ENCODE data around the gene PCNA.

Gene PCNA

DNA sequence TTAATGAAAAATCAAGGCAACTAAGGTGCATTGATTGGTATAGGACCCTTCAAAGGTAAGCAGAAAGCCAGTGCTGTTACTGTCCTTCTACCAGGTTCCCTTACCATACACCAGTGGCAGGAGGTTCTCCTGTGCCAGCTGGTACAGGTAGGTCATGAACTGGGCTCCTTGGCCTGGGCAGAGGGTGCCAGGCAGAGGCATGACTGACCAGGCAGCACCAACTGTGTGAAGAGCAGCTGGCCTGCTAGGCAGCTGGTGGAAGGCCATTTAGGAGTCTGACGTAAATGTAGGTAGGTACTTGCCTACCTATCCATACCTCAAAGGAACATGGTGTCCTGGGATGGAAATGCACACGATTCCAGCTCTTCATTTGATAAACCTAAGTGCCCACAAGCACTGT, 23.3 kb downstream of the PCNA start:
- Histone ChIP-seq H3K36me3 (ENCODE audit: control insufficient read depth in 2 of 2, insufficient read depth in 2 of 2, low read length in 2 of 2) (peaks cover 18 to 21% of the 10 kb centered on the region in 2 donors), H3K27me3 (ENCODE audit: control insufficient read depth in 1 of 2, insufficient read depth in 2 of 2, low read length in 2 of 2) (no peaks in the 10 kb centered on the region), H3K9ac (ENCODE audit: low read length in 2 of 2) (no peak overlapping the region)

DNA sequence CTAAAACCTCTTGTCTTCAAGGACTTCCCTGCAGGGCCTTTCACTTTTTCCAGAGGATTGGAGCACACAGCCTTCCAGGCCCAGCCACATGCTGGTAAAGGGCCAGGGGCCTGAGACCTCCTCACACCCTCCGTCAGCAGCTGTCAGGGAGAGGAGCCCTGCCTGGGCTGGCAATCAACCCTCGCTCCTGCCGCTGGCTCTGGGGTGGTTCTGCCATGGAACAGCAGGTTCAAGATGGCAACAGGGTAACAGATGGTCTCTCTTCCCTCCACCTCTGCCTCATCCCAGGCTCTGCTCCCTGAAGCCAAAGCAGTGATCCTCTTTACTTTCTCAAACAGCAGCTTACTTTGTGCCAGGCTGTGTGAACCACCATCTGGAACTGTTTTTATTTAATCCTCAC, 23.8 kb downstream of the PCNA start:
- Histone ChIP-seq H3K27me3 (ENCODE audit: control insufficient read depth in 1 of 2, insufficient read depth in 2 of 2, low read length in 2 of 2) (no peaks in the 10 kb centered on the region), H3K36me3 (ENCODE audit: control insufficient read depth in 2 of 2, insufficient read depth in 2 of 2, low read length in 2 of 2) (peaks cover 18 to 20% of the 10 kb centered on the region in 2 donors)

More for the DNA sequence above, 23.3 kb downstream of the PCNA start:
- H3K27ac ChIP-seq (ENCODE audit: low read length): no peak overlapping the region
- H3K4me3 ChIP-seq (ENCODE audit: low read length in 2 of 2): no peak overlapping the region
- no peaks in the 10 kb centered on the region for H3K4me1 ChIP-seq (ENCODE audit: control insufficient read depth, insufficient read depth, low read length)
- H3K9me3 ChIP-seq (ENCODE audit: control insufficient read depth in 2 of 2, low read length in 2 of 2): no peaks in the 10 kb centered on the region

DNA sequence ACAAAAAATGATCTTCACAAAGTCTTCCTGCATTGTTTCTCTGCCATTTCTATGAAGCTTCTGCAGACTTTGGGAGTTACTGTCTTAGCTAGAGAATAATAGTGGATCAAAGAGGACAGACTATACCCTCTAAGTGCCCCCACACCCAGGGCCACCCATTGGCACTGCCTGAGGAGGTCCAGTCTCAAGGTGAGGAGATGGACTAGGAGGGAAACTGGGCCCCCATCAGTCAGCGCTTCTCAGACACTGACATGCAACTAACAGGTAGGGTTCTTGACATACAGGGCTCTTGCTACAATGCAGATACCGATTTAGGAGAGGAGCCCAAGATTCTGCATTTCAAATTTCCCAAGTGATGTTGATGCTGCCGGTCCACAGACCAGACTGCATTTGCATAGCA, 24.3 kb downstream of the PCNA start:
- Histone ChIP-seq H3K9ac (ENCODE audit: low read length in 2 of 2) (no peak overlapping the region), H3K9me3 (ENCODE audit: control insufficient read depth in 2 of 2, low read length in 2 of 2) (no peaks in the 10 kb centered on the region), H3K36me3 (ENCODE audit: control insufficient read depth in 2 of 2, insufficient read depth in 2 of 2, low read length in 2 of 2) (peaks cover 18 to 20% of the 10 kb centered on the region in 2 donors), H3K27me3 (ENCODE audit: control insufficient read depth in 1 of 2, insufficient read depth in 2 of 2, low read length in 2 of 2) (no peaks in the 10 kb centered on the region), H3K27ac (ENCODE audit: low read length) (no peak overlapping the region), H3K4me3 (ENCODE audit: low read length in 2 of 2) (no peak overlapping the region), H3K4me1 (ENCODE audit: control insufficient read depth, insufficient read depth, low read length) (no peaks in the 10 kb centered on the region)

More for the DNA sequence above, 23.8 kb downstream of the PCNA start:
- no peaks in the 10 kb centered on the region for H3K4me1 ChIP-seq (ENCODE audit: control insufficient read depth, insufficient read depth, low read length)
- no peak overlapping the region for H3K4me3 ChIP-seq (ENCODE audit: low read length in 2 of 2)
- no peaks in the 10 kb centered on the region for H3K9me3 ChIP-seq (ENCODE audit: control insufficient read depth in 2 of 2, low read length in 2 of 2)
- H3K27ac ChIP-seq (ENCODE audit: low read length): no peak overlapping the region
- H3K9ac ChIP-seq (ENCODE audit: low read length in 2 of 2): no peak overlapping the region

DNA sequence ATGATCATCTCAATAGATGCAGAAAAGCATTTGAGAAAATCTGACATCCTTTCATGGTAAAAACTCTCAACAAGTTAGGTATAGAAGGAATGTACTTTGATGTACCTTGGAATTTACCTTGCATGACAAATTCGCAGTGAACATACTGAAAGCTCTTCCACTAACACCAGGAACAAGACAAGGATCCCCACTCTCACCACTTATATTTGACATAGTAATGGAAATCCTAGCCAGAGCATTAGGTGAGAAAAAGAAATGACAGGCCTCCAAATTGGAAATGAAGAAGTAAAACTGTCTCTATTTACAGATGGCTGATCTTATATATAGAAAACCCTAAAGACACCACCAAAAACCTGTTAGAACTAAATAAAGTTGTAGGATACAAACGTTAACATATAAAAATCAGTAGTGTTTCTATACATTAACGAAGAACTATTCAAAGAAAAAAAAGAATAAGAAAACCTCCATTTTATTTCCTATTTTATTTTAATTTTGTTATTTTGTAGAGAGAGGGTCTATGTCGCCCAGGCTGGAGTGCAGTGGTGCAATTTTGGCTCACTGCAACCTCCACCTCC, 26.9 kb downstream of the PCNA start:
- H3K4me3 ChIP-seq (ENCODE audit: low read length in 2 of 2): no peak overlapping the region

DNA sequence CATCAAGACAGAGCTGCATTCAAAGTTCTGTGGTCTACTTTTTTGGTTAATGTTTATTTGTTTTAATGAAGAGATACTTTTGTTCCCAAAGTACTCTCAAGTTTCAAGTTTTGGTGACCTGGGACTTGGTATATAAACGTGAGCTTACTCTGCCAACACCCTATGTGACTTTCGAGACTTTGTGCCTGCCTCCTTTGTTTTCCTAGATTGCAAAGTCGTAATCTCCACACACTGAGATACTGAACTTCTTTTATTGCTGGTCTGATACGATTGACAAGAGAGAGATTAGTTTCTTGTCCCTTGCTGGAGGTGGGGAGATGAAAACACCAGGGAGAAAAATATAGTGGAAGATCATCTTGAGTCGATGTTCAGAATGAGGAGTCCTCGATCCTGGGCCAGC, 27.9 kb downstream of the PCNA start:
- H3K9ac ChIP-seq (ENCODE audit: low read length in 2 of 2): no peak overlapping the region
- H3K27ac ChIP-seq (ENCODE audit: low read length): no peak overlapping the region
- H3K36me3 ChIP-seq (ENCODE audit: control insufficient read depth in 2 of 2, insufficient read depth in 2 of 2, low read length in 2 of 2): peaks cover 7 to 10% of the 10 kb centered on the region in 2 donors
- no peaks in the 10 kb centered on the region for H3K4me1 ChIP-seq (ENCODE audit: control insufficient read depth, insufficient read depth, low read length)
- H3K27me3 ChIP-seq (ENCODE audit: control insufficient read depth in 1 of 2, insufficient read depth in 2 of 2, low read length in 2 of 2): no peaks in the 10 kb centered on the region
- H3K9me3 ChIP-seq (ENCODE audit: control insufficient read depth in 2 of 2, low read length in 2 of 2): no peaks in the 10 kb centered on the region
- H3K4me3 ChIP-seq (ENCODE audit: low read length in 2 of 2): no peak overlapping the region

More for the DNA sequence above, 26.9 kb downstream of the PCNA start:
- Histone ChIP-seq H3K27ac (ENCODE audit: low read length) (no peak overlapping the region), H3K36me3 (ENCODE audit: control insufficient read depth in 2 of 2, insufficient read depth in 2 of 2, low read length in 2 of 2) (peaks cover 10 to 11% of the 10 kb centered on the region in 2 donors), H3K27me3 (ENCODE audit: control insufficient read depth in 1 of 2, insufficient read depth in 2 of 2, low read length in 2 of 2) (no peaks in the 10 kb centered on the region), H3K9ac (ENCODE audit: low read length in 2 of 2) (no peak overlapping the region), H3K4me1 (ENCODE audit: control insufficient read depth, insufficient read depth, low read length) (no peaks in the 10 kb centered on the region), H3K9me3 (ENCODE audit: control insufficient read depth in 2 of 2, low read length in 2 of 2) (no peaks in the 10 kb centered on the region)

DNA sequence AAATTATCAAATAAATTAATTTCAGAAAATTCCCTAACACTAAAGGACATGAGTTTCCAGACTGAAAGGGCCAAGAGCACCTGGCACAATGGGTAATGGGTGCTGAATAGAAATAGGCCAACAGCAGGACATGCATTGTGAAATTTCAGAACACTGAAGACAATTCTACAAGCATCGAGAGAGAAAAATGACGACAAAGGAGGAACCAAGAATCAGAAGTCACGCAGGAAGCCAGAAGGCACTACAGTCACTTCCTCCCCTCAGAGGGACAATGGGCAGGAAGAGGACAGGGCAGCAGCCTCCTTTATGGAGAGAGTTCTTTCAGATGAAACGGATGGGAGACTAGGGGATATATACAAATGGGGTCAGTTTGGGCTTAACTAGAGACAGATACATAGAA, 29.6 kb downstream of the PCNA start:
- no peak overlapping the region for H3K9ac ChIP-seq (ENCODE audit: low read length in 2 of 2)
- H3K27me3 ChIP-seq (ENCODE audit: control insufficient read depth in 1 of 2, insufficient read depth in 2 of 2, low read length in 2 of 2): no peaks in the 10 kb centered on the region
- no peaks in the 10 kb centered on the region for H3K9me3 ChIP-seq (ENCODE audit: control insufficient read depth in 2 of 2, low read length in 2 of 2)
- peaks cover 0 to 3% of the 10 kb centered on the region in 2 donors for H3K36me3 ChIP-seq (ENCODE audit: control insufficient read depth in 2 of 2, insufficient read depth in 2 of 2, low read length in 2 of 2)
- H3K4me3 ChIP-seq (ENCODE audit: low read length in 2 of 2): no peak overlapping the region
- H3K27ac ChIP-seq (ENCODE audit: low read length): no peak overlapping the region
- H3K4me1 ChIP-seq (ENCODE audit: control insufficient read depth, insufficient read depth, low read length): no peaks in the 10 kb centered on the region

DNA sequence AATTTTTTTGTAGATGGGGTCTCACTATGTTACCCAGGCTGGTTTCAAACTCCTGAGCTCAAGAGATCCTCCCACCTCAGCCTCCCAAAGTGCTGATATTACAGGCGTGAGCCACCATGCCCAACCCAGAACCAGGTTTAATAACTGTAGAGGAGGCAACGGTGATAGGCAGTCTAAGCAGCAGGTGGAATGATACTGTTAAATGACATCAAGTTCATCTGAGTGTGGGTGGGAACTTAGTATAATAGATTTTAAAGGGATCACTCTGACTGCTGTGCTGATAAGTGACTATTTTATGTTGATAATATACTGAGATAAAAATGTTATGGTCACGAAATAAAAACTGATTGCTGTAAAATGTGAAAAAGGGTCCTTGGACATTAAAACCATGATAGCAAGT, 31.1 kb downstream of the PCNA start:
- no peak overlapping the region for H3K27ac ChIP-seq (ENCODE audit: low read length)
- no peaks in the 10 kb centered on the region for H3K27me3 ChIP-seq (ENCODE audit: control insufficient read depth in 1 of 2, insufficient read depth in 2 of 2, low read length in 2 of 2)
- no peaks in the 10 kb centered on the region for H3K9me3 ChIP-seq (ENCODE audit: control insufficient read depth in 2 of 2, low read length in 2 of 2)
- H3K36me3 ChIP-seq (ENCODE audit: control insufficient read depth in 2 of 2, insufficient read depth in 2 of 2, low read length in 2 of 2): peaks cover 0 to 3% of the 10 kb centered on the region in 2 donors
- no peaks in the 10 kb centered on the region for H3K4me1 ChIP-seq (ENCODE audit: control insufficient read depth, insufficient read depth, low read length)
- H3K9ac ChIP-seq (ENCODE audit: low read length in 2 of 2): no peak overlapping the region
- H3K4me3 ChIP-seq (ENCODE audit: low read length in 2 of 2): no peak overlapping the region

DNA sequence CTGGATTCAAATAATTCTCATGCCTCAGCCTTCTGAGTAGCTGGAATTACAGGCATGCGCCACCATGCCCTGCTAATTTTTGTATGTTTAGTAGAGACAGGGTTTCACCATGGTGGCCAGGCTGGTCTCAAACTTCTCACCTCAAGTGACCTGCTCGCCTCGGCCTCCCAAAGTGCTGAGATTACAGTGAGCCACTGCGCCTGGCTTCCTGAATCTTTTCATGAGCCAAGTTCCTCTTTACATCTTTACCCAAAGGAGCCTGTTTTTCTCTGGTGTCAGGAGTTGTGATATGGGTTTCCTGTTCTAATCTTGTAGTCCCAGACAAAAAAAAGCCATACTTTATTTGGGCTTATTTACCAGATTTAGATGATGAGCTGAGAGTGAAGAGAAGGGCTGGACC, 34.4 kb downstream of the PCNA start:
- Histone ChIP-seq H3K36me3 (ENCODE audit: control insufficient read depth in 2 of 2, insufficient read depth in 2 of 2, low read length in 2 of 2) (no peaks in the 10 kb centered on the region), H3K27ac (ENCODE audit: low read length) (no peak overlapping the region), H3K4me1 (ENCODE audit: control insufficient read depth, insufficient read depth, low read length) (no peaks in the 10 kb centered on the region), H3K9ac (ENCODE audit: low read length in 2 of 2) (no peak overlapping the region), H3K4me3 (ENCODE audit: low read length in 2 of 2) (no peak overlapping the region), H3K9me3 (ENCODE audit: control insufficient read depth in 2 of 2, low read length in 2 of 2) (no peaks in the 10 kb centered on the region), H3K27me3 (ENCODE audit: control insufficient read depth in 1 of 2, insufficient read depth in 2 of 2, low read length in 2 of 2) (no peaks in the 10 kb centered on the region)

DNA sequence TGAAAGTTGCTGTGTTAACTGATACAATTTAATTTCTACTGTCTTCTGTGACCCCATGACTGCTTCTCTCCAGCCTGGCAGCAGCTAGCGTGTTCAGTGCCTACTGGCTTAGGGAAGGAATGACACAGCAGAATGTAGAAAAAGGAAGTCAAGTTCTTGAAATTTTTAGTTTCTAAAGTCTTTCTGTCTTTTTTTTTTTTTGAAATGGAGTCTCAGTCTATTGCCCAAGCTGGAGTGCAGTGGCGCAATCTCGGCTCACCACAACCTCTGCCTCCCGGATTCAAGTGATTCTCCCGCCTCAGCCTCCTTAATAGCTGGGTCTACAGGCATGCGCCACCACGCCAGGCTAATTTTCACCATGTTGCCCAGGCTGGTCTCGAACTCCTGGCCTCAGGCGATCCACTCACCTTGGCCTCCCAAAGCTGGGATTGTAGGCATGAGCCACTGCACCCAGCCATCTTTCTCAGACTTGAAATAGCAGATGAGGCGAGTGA, 39.3 kb downstream of the PCNA start:
- H3K27me3 ChIP-seq (ENCODE audit: control insufficient read depth in 1 of 2, insufficient read depth in 2 of 2, low read length in 2 of 2): no peaks in the 10 kb centered on the region
- no peaks in the 10 kb centered on the region for H3K9me3 ChIP-seq (ENCODE audit: control insufficient read depth in 2 of 2, low read length in 2 of 2)
- peaks cover 10% of the 10 kb centered on the region for H3K4me1 ChIP-seq (ENCODE audit: control insufficient read depth, insufficient read depth, low read length)
- H3K36me3 ChIP-seq (ENCODE audit: control insufficient read depth in 2 of 2, insufficient read depth in 2 of 2, low read length in 2 of 2): no peaks in the 10 kb centered on the region
- no peak overlapping the region for H3K9ac ChIP-seq (ENCODE audit: low read length in 2 of 2)
- H3K27ac ChIP-seq (ENCODE audit: low read length): no peak overlapping the region
- no peak overlapping the region for H3K4me3 ChIP-seq (ENCODE audit: low read length in 2 of 2)

DNA sequence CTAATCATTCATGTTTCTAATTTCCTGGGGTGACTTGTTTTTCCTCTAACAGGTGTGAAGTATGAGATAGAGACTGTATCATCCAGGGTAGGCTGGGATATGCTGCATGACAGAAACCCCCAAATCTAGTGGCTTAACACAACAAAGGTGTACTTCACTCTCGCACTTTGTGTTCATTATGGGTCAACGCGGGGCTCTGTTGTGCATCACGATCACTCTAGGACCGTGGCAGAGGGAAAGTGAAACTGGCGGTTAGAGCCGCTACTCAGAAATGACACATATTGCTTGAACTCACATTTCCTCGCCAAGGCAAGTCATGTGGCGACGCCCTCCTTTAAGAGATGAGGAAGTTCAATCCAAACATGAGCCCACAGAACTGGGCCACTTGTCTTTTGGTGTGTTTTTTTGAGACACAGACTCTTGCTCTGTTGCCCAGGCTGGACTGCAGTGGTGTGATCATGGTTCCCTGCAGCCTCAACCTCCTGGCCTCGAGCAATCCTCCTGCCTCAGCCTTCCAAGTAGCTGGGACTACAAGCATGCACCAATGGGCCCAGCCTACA, 41.3 kb downstream of the PCNA start:
- H3K9ac ChIP-seq (ENCODE audit: low read length in 2 of 2): peak overlapping the region; percentile 39 to 66
- peaks cover 15% of the 10 kb centered on the region for H3K4me1 ChIP-seq (ENCODE audit: control insufficient read depth, insufficient read depth, low read length)
- H3K9me3 ChIP-seq (ENCODE audit: control insufficient read depth in 2 of 2, low read length in 2 of 2): no peaks in the 10 kb centered on the region
- peak overlapping the region; percentile 60 to 72 for H3K4me3 ChIP-seq (ENCODE audit: low read length in 2 of 2)
- H3K36me3 ChIP-seq (ENCODE audit: control insufficient read depth in 2 of 2, insufficient read depth in 2 of 2, low read length in 2 of 2): no peaks in the 10 kb centered on the region
- H3K27me3 ChIP-seq (ENCODE audit: control insufficient read depth in 1 of 2, insufficient read depth in 2 of 2, low read length in 2 of 2): no peaks in the 10 kb centered on the region
- H3K27ac ChIP-seq (ENCODE audit: low read length): peak overlapping the region; percentile 69

DNA sequence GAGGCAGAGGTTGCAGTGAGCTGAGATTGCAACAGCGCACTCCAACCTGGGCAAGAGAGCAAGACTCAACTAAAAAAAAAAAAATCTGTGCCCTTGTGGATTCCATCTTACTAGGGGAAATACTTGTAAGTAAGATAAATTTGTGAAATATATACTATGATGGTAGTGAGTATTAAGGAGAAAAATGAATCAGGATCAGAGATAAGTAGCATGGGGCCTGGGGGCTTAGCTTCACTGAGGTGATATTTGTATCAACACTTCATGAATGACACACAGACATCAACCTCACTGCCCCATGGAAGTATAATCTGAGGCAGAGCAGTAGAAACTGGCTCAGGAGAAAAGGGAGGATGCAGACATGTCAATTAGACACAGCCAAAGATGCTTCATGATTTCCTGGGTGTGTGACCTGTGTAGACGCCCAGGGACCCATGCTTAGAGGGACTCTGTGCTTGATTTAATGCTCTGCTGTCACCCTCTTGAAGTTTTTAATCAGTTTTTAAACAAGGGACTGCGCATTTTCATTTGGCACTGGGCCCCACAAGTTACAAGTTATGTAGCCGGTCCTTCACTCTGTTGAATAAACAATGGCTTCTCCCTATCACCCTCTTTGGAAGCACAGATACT, 41.9 kb downstream of the PCNA start:
- H3K9ac ChIP-seq (ENCODE audit: low read length in 2 of 2): peak overlapping the region; percentile 39 to 66
- peak overlapping the region; percentile 69 for H3K27ac ChIP-seq (ENCODE audit: low read length)
- H3K9me3 ChIP-seq (ENCODE audit: control insufficient read depth in 2 of 2, low read length in 2 of 2): no peaks in the 10 kb centered on the region
- no peaks in the 10 kb centered on the region for H3K27me3 ChIP-seq (ENCODE audit: control insufficient read depth in 1 of 2, insufficient read depth in 2 of 2, low read length in 2 of 2)
- peak overlapping the region; percentile 60 to 72 for H3K4me3 ChIP-seq (ENCODE audit: low read length in 2 of 2)
- H3K4me1 ChIP-seq (ENCODE audit: control insufficient read depth, insufficient read depth, low read length): peaks cover 21% of the 10 kb centered on the region
- H3K36me3 ChIP-seq (ENCODE audit: control insufficient read depth in 2 of 2, insufficient read depth in 2 of 2, low read length in 2 of 2): no peaks in the 10 kb centered on the region
